Spleen (tissue), 11 donors: ENCODE results near the gene TMEM131L. TPM values are rescaled to one million over a fixed set of nuclear protein-coding genes. Genes with fewer than 3 reads are reported as not detected.

Experiments
- DNase-seq: peaks from one replicate; pipeline ENCODE4 v3.0.0-alpha.2; 2020
- H3K27ac ChIP-seq, 8 donors: fragments of 200-600 bp; sonication (generic) in 7 of 8; 1 replicate in 4 of 8; 2 replicates in 4 of 8; pipeline versions ENCODE4 v1.5.0 to v1.8.0; 2016 to 2021; ENCODE audit warnings: inconsistent platforms in 4 of 8, mild to moderate bottlenecking in 4 of 8, moderate library complexity in 1 of 8
- H3K27me3 ChIP-seq, 7 donors: fragments of 200-600 bp; sonication (generic) in 6 of 7; replicated peaks in 1 of 7; 1 replicate in 4 of 7; 2 replicates in 3 of 7; pipeline versions ENCODE4 v1.5.0 to v1.8.0; 2016 to 2021; ENCODE audit warnings: inconsistent platforms in 3 of 7, mild to moderate bottlenecking in 1 of 7
- H3K36me3 ChIP-seq, 6 donors: fragments of 200-600 bp; sonication (generic) in 5 of 6; 1 replicate in 4 of 6; 2 replicates in 2 of 6; pipeline versions ENCODE4 v1.5.0 to v1.8.0; 2016 to 2021; ENCODE audit warnings: inconsistent platforms in 2 of 6
- H3K4me1 ChIP-seq, 6 donors: fragments of 200-600 bp; sonication (generic) in 5 of 6; 1 replicate in 3 of 6; 2 replicates in 3 of 6; pipeline versions ENCODE4 v1.5.0 to v1.8.0; 2016 to 2021; ENCODE audit warnings: inconsistent platforms in 3 of 6
- H3K4me3 ChIP-seq, 8 donors: fragments of 200-600 bp; sonication (generic) in 7 of 8; 1 replicate in 4 of 8; 2 replicates in 4 of 8; pipeline versions ENCODE4 v1.5.0 to v1.8.0; 2016 to 2021; ENCODE audit warnings: inconsistent platforms in 4 of 8, mild to moderate bottlenecking in 4 of 8, moderate library complexity in 2 of 8
- H3K9me3 ChIP-seq, 8 donors: fragments of 200-600 bp; sonication (generic) in 7 of 8; 1 replicate in 4 of 8; 2 replicates in 4 of 8; pipeline versions ENCODE4 v1.5.0 to v1.8.0; 2016 to 2021; ENCODE audit warnings: inconsistent platforms in 4 of 8
- CTCF ChIP-seq, 11 experiments: fragments of 200-600 bp in 7 of 11; fragments of 450-650 bp in 4 of 11; sonication (generic) in 4 of 11; IDR thresholded peaks in 8 of 11; conservative IDR thresholded peaks in 3 of 11; 1 replicate in 7 of 11; 2 replicates in 4 of 11; pipeline versions ENCODE4 v1.4.0 to v1.8.0; 2016 to 2021; ENCODE audit warnings: antibody characterized with exemption in 11 of 11, inconsistent platforms in 4 of 11, mild to moderate bottlenecking in 1 of 11
- POLR2A ChIP-seq, 3 donors: fragments of 450-650 bp; IDR thresholded peaks; one replicate each; pipeline ENCODE4 v1.5.1; 2017; ENCODE audit warnings: antibody characterized with exemption in 3 of 3, mild to moderate bottlenecking in 1 of 3
- POLR2AphosphoS5 ChIP-seq, 3 donors: sonication (generic); formaldehyde crosslinking; IDR thresholded peaks; one replicate each; pipeline ENCODE4 v1.5.1; 2017; ENCODE audit warnings: antibody characterized with exemption in 3 of 3
- WGBS, 5 donors: extraction: QIAGEN DNeasy Blood & Tissue Kit in 3 of 5; methylation state at CpG; one replicate each; pipeline versions ENCODE4 v1.1.5 to v1.1.7; 2013 to 2018; 5-methylcytosine and 5-hydroxymethylcytosine counted together
- intact Hi-C: fragments of 100-400 bp; cut with DNase I; formaldehyde crosslinking; loops from one replicate; pipeline ENCODE4 v1.15.0; 2023; ENCODE audit warnings: low total_unique reads
- polyA plus RNA-seq, 3 donors: library from polyadenylated mRNA; stranded (reverse); fragments of 200-250 nt; gene quantifications; one replicate each; pipeline ENCODE4 v1.2.1, GENCODE V29; 2013
- total RNA-seq, 7 donors: library from RNA; depleted of rRNA in 3 of 7; stranded (reverse); fragments of >200 nt in 3 of 7; fragmentation: NEBNext Ultra II Directional in 4 of 7; extraction: Animal tissue kit (Norgen Biotek cat#: 25700) in 4 of 7; gene quantifications; one replicate each; pipeline versions ENCODE4 v1.1.0 to v1.2.1, GENCODE V29; 2016 to 2021
- donor health status: healthy with polysubstance abuse.
- donor health status: DM: no; HTN: no; CAD: no; lungs with moderate emphysema.
- donor health status: DM: no; HTN: no; CAD: no.
- donor health status: Bipolar disorder and iron deficiency.
- donor health status: healthy.
- donor health status: DM: no; HTN: no; CAD: no.
- donor health status: DM: yes; HTN: yes; CAD: no.

TMEM131L gene
- total and polyA plus RNA-seq, 10 donors, result 20.9 to 105 (median 80.1) TPM

GRCh38 chr4:153570228-153570973, 104.2 kb downstream of the TMEM131L start:
- peaks cover 0 to 79% (median 16%) of the 10 kb centered on the region in 6 donors for H3K36me3 ChIP-seq

GRCh38 chr4:153571006-153571545, 104.9 kb downstream of the TMEM131L start:
- H3K36me3 ChIP-seq, result peaks cover 0 to 73% (median 16%) of the 10 kb centered on the region in 6 donors
- WGBS, 5 donors, result 87 to 91% (median 88%) methylated on average over 4 of the region's 4 CpGs
- H3K9me3 ChIP-seq, result no peaks in the 10 kb centered on the region
- no peak overlapping the region for H3K4me3 ChIP-seq
- DNase-seq, result no peak
- H3K27ac ChIP-seq, result peak overlapping the region in 3 of 8 donors; percentile 4 to 38 (median 5)
- peaks cover 35 to 89% (median 54%) of the 10 kb centered on the region in 6 donors for H3K4me1 ChIP-seq
- TF ChIP-seq CTCF (IDR thresholded peaks at IDR 0.05 in 8 of 11, conservative IDR thresholded peaks at IDR 0.05 in 3 of 11) (no peak), POLR2A (IDR thresholded peaks at IDR 0.05) (no peak), POLR2AphosphoS5 (IDR thresholded peaks at IDR 0.05) (no peak)
- H3K27me3 ChIP-seq, result no peaks in the 10 kb centered on the region
- intact Hi-C loops, result loop anchor here (10.0 kb wide), 2 partner anchors 106 to 136 kb away; partner anchors contain the start of gene TMEM131L

More at GRCh38 chr4:153570228-153570973, 104.2 kb downstream of the TMEM131L start:
- DNase-seq, result no peak
- H3K4me1 ChIP-seq, result peaks cover 32 to 89% (median 48%) of the 10 kb centered on the region in 6 donors
- intact Hi-C loops, result loop anchor here (10.0 kb wide), 2 partner anchors 106 to 136 kb away; partner anchors contain the start of gene TMEM131L
- H3K9me3 ChIP-seq, result no peaks in the 10 kb centered on the region
- H3K27me3 ChIP-seq, result no peaks in the 10 kb centered on the region
- TF ChIP-seq CTCF (IDR thresholded peaks at IDR 0.05 in 8 of 11, conservative IDR thresholded peaks at IDR 0.05 in 3 of 11) (no peak), POLR2A (IDR thresholded peaks at IDR 0.05) (no peak), POLR2AphosphoS5 (IDR thresholded peaks at IDR 0.05) (no peak)
- WGBS, 5 donors, result 76 to 79% (median 79%) methylated on average over 12 of the region's 12 CpGs
- H3K4me3 ChIP-seq, result no peak overlapping the region
- H3K27ac ChIP-seq, result peak overlapping the region in 3 of 8 donors; percentile 4 to 45 (median 38)

- Histone ChIP-seq H3K36me3 (peaks cover 0 to 57% (median 7%) of the 10 kb centered on the region in 6 donors), H3K27ac (peak overlapping the region in 2 of 8 donors; percentile 47 to 53), H3K4me1 (peaks cover 37 to 99% (median 66%) of the 10 kb centered on the region in 6 donors), H3K9me3 (no peaks in the 10 kb centered on the region), H3K27me3 (no peaks in the 10 kb centered on the region), H3K4me3 (no peak overlapping the region)
- WGBS, 5 donors, result 90 to 94% (median 92%) methylated on average over 3 of the region's 3 CpGs
- intact Hi-C loops, result loop anchor here (10.0 kb wide), 2 partner anchors 108 to 138 kb away; partner anchors contain the start of gene TMEM131L
- no peak for TF ChIP-seq POLR2AphosphoS5 (IDR thresholded peaks at IDR 0.05)
- TF ChIP-seq CTCF (IDR thresholded peaks at IDR 0.05 in 8 of 11, conservative IDR thresholded peaks at IDR 0.05 in 3 of 11), result no peak
- TF ChIP-seq POLR2A (IDR thresholded peaks at IDR 0.05), result no peak
- no peak for DNase-seq
Measured at GRCh38 chr4:153572609-153573008, 106.4 kb downstream of the TMEM131L start.

- Histone ChIP-seq H3K36me3 (peaks cover 0 to 55% (median 6%) of the 10 kb centered on the region in 6 donors), H3K27ac (peak overlapping the region in 5 of 8 donors; percentile 23 to 54 (median 47)), H3K9me3 (no peaks in the 10 kb centered on the region), H3K4me1 (peaks cover 37 to 99% (median 68%) of the 10 kb centered on the region in 6 donors), H3K4me3 (no peak overlapping the region), H3K27me3 (no peaks in the 10 kb centered on the region)
- WGBS, 5 donors, result 86 to 92% (median 90%) methylated on average over 7 of the region's 7 CpGs
- intact Hi-C loops, result loop anchor here (10.0 kb wide), 2 partner anchors 108 to 138 kb away; partner anchors contain the start of gene TMEM131L
- TF ChIP-seq POLR2AphosphoS5 (IDR thresholded peaks at IDR 0.05), result no peak
- no peak for DNase-seq
Measured at GRCh38 chr4:153573221-153573620, 107.1 kb downstream of the TMEM131L start.
